HG03342 (cell line): Measurements from ENCODE around the gene PTTG2.
"Not testable (repeated sequence)": the region's sequence is repeated elsewhere in the genome, so short reads cannot be mapped to it uniquely, and the experiment has no call there.

Experiments used
- ATAC-seq: cut with Tn5 transposase; IDR thresholded peaks from one replicate; pipeline ENCODE4 v1.9.1; 2021; ENCODE audit warnings: mild to moderate bottlenecking, moderate library complexity; ENCODE audit not compliant: unreplicated experiment

PTTG2 gene

GRCh38 chr4:37960098-37960497 lies at the start of gene PTTG2:
TSS of gene PTTG2 (plus strand) at chr4:37960398. CDS start at chr4:37960435, 37 bp downstream.
- ATAC-seq: no peak

GRCh38 chr4:37914539-37914938 lies 45.7 kb upstream of the PTTG2 start:
- ATAC-seq: no peak

- ATAC-seq: no peak
Measured at GRCh38 chr4:37917388-37917787, 42.8 kb upstream of the PTTG2 start.

- ATAC-seq: no peak
Measured at GRCh38 chr4:37918653-37919052, 41.5 kb upstream of the PTTG2 start.

- no peak for ATAC-seq
Measured at GRCh38 chr4:37922328-37922727, 37.9 kb upstream of the PTTG2 start.

- not testable (repeated sequence) for ATAC-seq
Measured at GRCh38 chr4:37923089-37923488, 37.1 kb upstream of the PTTG2 start.

- no peak for ATAC-seq
Measured at GRCh38 chr4:37924946-37925345, 35.3 kb upstream of the PTTG2 start.

- ATAC-seq: no peak
Measured at GRCh38 chr4:37927434-37927833, 32.8 kb upstream of the PTTG2 start.

GRCh38 chr4:37928426-37929416 lies 31.5 kb upstream of the PTTG2 start:
- ATAC-seq: no peak

- no peak for ATAC-seq
Measured at GRCh38 chr4:37934096-37934495, 26.1 kb upstream of the PTTG2 start.

GRCh38 chr4:37934609-37935008 lies 25.6 kb upstream of the PTTG2 start:
- ATAC-seq: no peak

- no peak for ATAC-seq
Measured at GRCh38 chr4:37935026-37935425, 25.2 kb upstream of the PTTG2 start.

- ATAC-seq: no peak
Measured at GRCh38 chr4:37936889-37937498, 23.2 kb upstream of the PTTG2 start.

GRCh38 chr4:37938208-37938607 lies 22.0 kb upstream of the PTTG2 start:
- no peak for ATAC-seq

GRCh38 chr4:37946503-37947179 lies 13.6 kb upstream of the PTTG2 start:
- no peak for ATAC-seq

GRCh38 chr4:37948542-37948941 lies 11.7 kb upstream of the PTTG2 start:
- ATAC-seq: no peak

GRCh38 chr4:37949636-37950426 lies 10.4 kb upstream of the PTTG2 start:
- ATAC-seq: no peak

- no peak for ATAC-seq
Measured at GRCh38 chr4:37951461-37952352, 8.5 kb upstream of the PTTG2 start.

- no peak for ATAC-seq
Measured at GRCh38 chr4:37953156-37953555, 7.0 kb upstream of the PTTG2 start.
